Mesenchymal stem cell (in vitro differentiated cells and primary cell): ENCODE measurements around the gene RNF212.
A peak's percentile ranks its signal among the peaks of the same experiment; 100 is the strongest.
"Not testable (repeated sequence)": the region's sequence is repeated elsewhere in the genome, so short reads cannot be mapped to it uniquely, and the experiment has no call there.

Experiments used
- DNase-seq: peaks from one replicate; pipeline ENCODE4 v3.0.0-alpha.2; 2013
- H2AFZ ChIP-seq: one replicate; pipeline ENCODE4 v1.6.1; 2013; ENCODE audit warnings: low read depth, mild to moderate bottlenecking, control low read depth, inconsistent platforms, low read length, moderate library complexity
- H2AK5ac ChIP-seq: 2 replicates; pipeline ENCODE4 v1.6.1; 2013; ENCODE audit warnings: low read length, moderate library complexity, mild to moderate bottlenecking, inconsistent platforms; ENCODE audit not compliant: severe bottlenecking
- H2BK120ac ChIP-seq: one replicate; pipeline ENCODE4 v1.6.1; 2013; ENCODE audit warnings: low read depth, mild to moderate bottlenecking, inconsistent platforms, low read length, moderate library complexity
- H2BK12ac ChIP-seq, 2 experiments: one replicate each; pipeline ENCODE4 v1.6.1; 2013; ENCODE audit warnings: inconsistent platforms in 2 of 2, low read length in 2 of 2, mild to moderate bottlenecking in 2 of 2, moderate library complexity in 2 of 2, control low read depth in 1 of 2
- H2BK15ac ChIP-seq: one replicate; pipeline ENCODE4 v1.6.1; 2013; ENCODE audit warnings: mild to moderate bottlenecking, low read depth, inconsistent platforms; ENCODE audit not compliant: poor library complexity, severe bottlenecking
- H2BK5ac ChIP-seq: 2 replicates; pipeline ENCODE4 v1.6.1; 2013; ENCODE audit warnings: low read depth, mild to moderate bottlenecking, low read length, control low read depth, inconsistent platforms; ENCODE audit not compliant: poor library complexity, severe bottlenecking
- H3K14ac ChIP-seq, 2 experiments: one replicate each; pipeline ENCODE4 v1.6.1; 2013; ENCODE audit warnings: inconsistent platforms in 2 of 2, low read length in 2 of 2, control low read depth in 1 of 2, mild to moderate bottlenecking in 1 of 2, moderate library complexity in 1 of 2
- H3K18ac ChIP-seq, 2 experiments: one replicate each; pipeline ENCODE4 v1.6.1; 2013; ENCODE audit warnings: inconsistent platforms in 2 of 2, low read length in 2 of 2, control low read depth in 1 of 2, low read depth in 1 of 2, mild to moderate bottlenecking in 1 of 2
- H3K23ac ChIP-seq, 2 experiments: one replicate each; pipeline ENCODE4 v1.6.1; 2013; ENCODE audit warnings: inconsistent platforms in 2 of 2, low read length in 2 of 2, mild to moderate bottlenecking in 2 of 2, moderate library complexity in 2 of 2, control low read depth in 1 of 2
- H3K27ac ChIP-seq: 2 replicates; pipeline ENCODE4 v1.5.1; 2013; ENCODE audit warnings: mild to moderate bottlenecking, moderate library complexity, low read length, control low read depth, inconsistent platforms; ENCODE audit not compliant: poor library complexity, severe bottlenecking
- H3K27me3 ChIP-seq, 2 experiments: 2 replicates each; pipeline versions ENCODE4 v1.6.1 to v1.7.0; 2013; ENCODE audit warnings: low read length in 2 of 2, mild to moderate bottlenecking in 2 of 2, moderate library complexity in 2 of 2, control low read depth in 1 of 2, inconsistent platforms in 1 of 2; ENCODE audit not compliant: control insufficient read depth in 1 of 2, insufficient read depth in 1 of 2
- H3K36me3 ChIP-seq, 2 experiments: 2 replicates each; pipeline versions ENCODE4 v1.6.1 to v1.7.0; 2013; ENCODE audit warnings: low read length in 2 of 2, control low read depth in 1 of 2, inconsistent platforms in 1 of 2, low read depth in 1 of 2, mild to moderate bottlenecking in 1 of 2; ENCODE audit not compliant: insufficient read depth in 2 of 2, control insufficient read depth in 1 of 2
- H3K4ac ChIP-seq, 2 experiments: one replicate each; pipeline ENCODE4 v1.6.1; 2013; ENCODE audit warnings: inconsistent platforms in 2 of 2, low read length in 2 of 2, mild to moderate bottlenecking in 2 of 2, moderate library complexity in 2 of 2, control low read depth in 1 of 2, low read depth in 1 of 2
- H3K4me1 ChIP-seq: 2 replicates; pipeline ENCODE4 v1.6.1; 2013; ENCODE audit warnings: low read depth, low read length, control low read depth; ENCODE audit not compliant: control insufficient read depth, insufficient read depth
- H3K4me2 ChIP-seq: 2 replicates; pipeline ENCODE4 v1.6.1; 2013; ENCODE audit warnings: low read length, mild to moderate bottlenecking, inconsistent platforms; ENCODE audit not compliant: poor library complexity, severe bottlenecking
- H3K4me3 ChIP-seq, 2 experiments: 2 replicates each; pipeline versions ENCODE4 v1.5.1 to v1.7.0; 2013; ENCODE audit warnings: low read length in 2 of 2, mild to moderate bottlenecking in 2 of 2, control low read depth in 1 of 2, low read depth in 1 of 2; ENCODE audit not compliant: insufficient read depth in 1 of 2
- H3K79me1 ChIP-seq: replicated peaks from 2 replicates; pipeline ENCODE4 v1.6.1; 2013; ENCODE audit warnings: mild to moderate bottlenecking, control low read depth, low read length, inconsistent platforms; ENCODE audit not compliant: poor library complexity, severe bottlenecking
- H3K9ac ChIP-seq: 2 replicates; pipeline ENCODE4 v1.7.0; 2013; ENCODE audit warnings: mild to moderate bottlenecking, low read length, moderate library complexity
- H3K9me3 ChIP-seq: 2 replicates; pipeline ENCODE4 v1.7.0; 2013; ENCODE audit warnings: mild to moderate bottlenecking, low read length; ENCODE audit not compliant: control insufficient read depth
- H4K8ac ChIP-seq: one replicate; pipeline ENCODE4 v1.6.1; 2013; ENCODE audit warnings: inconsistent platforms, mild to moderate bottlenecking, low read length, moderate library complexity
- H4K91ac ChIP-seq: one replicate; pipeline ENCODE4 v1.6.1; 2013; ENCODE audit warnings: mild to moderate bottlenecking, low read length, inconsistent platforms
- WGBS: methylation state at CpG from one replicate; pipeline ENCODE4 v1.1.7; 2013; ENCODE audit warnings: mixed read lengths; 5-methylcytosine and 5-hydroxymethylcytosine counted together

Gene RNF212

DNA sequence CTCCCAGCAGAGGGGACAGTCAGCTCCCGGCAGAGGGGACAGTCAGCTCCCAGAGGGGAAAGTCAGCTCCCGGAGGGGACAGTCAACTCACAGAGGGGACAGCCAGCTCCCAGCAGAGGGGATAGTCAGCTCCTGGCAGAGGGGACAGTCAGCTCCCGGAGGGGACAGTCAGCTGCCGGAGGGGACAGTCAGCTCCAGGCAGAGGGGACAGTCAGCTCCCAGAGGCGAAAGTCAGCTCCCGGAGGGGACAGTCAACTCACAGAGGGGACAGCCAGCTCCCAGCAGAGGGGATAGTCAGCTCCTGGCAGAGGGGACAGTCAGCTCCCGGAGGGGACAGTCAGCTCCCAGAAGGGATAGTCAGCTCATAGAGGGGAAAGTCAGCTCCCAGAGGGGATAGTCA lies 59.5 kb downstream of the RNF212 start:
- peaks cover 21 to 32% of the 10 kb centered on the region in 2 experiments for H3K27me3 ChIP-seq
- WGBS, result 91% methylated on average over 5 of the region's 7 CpGs
- not testable (repeated sequence) for H3K4me2 ChIP-seq, H4K8ac ChIP-seq, H2BK12ac ChIP-seq, DNase-seq, H4K91ac ChIP-seq, H3K9me3 ChIP-seq, H3K36me3 ChIP-seq, H3K14ac ChIP-seq, H3K4me3 ChIP-seq, H3K79me1 ChIP-seq, H2AFZ ChIP-seq, H2BK15ac ChIP-seq, H2BK5ac ChIP-seq, H2BK120ac ChIP-seq, H2AK5ac ChIP-seq, H3K27ac ChIP-seq, H3K18ac ChIP-seq, H3K4ac ChIP-seq, H3K9ac ChIP-seq, H3K23ac ChIP-seq
- peaks cover 18% of the 10 kb centered on the region for H3K4me1 ChIP-seq

- no peak overlapping the region for H3K14ac ChIP-seq
- no peak overlapping the region for H3K23ac ChIP-seq
- H3K79me1 ChIP-seq, result no peaks in the 10 kb centered on the region
- H3K9me3 ChIP-seq, result no peaks in the 10 kb centered on the region
- no peak overlapping the region for H3K4ac ChIP-seq
- no peaks in the 10 kb centered on the region for H3K36me3 ChIP-seq
- H2BK120ac ChIP-seq, result no peak overlapping the region
- H4K91ac ChIP-seq, result no peak overlapping the region
- H2BK12ac ChIP-seq, result no peak overlapping the region
- peaks cover 16% of the 10 kb centered on the region for H3K4me1 ChIP-seq
- peaks cover 14 to 26% of the 10 kb centered on the region in 2 experiments for H3K27me3 ChIP-seq
- no peak overlapping the region for H2AFZ ChIP-seq
- H3K4me2 ChIP-seq, result no peak overlapping the region
- no peak overlapping the region for H2AK5ac ChIP-seq
- no peak overlapping the region for H2BK5ac ChIP-seq
- no peak overlapping the region for H3K27ac ChIP-seq
- H3K9ac ChIP-seq, result no peak overlapping the region
- no peak overlapping the region for H3K18ac ChIP-seq
- 76% methylated on average over 24 of the region's 24 CpGs for whole genome bisulfite sequencing
- H4K8ac ChIP-seq, result no peak overlapping the region
- no peak overlapping the region for H2BK15ac ChIP-seq
- no peak for DNase-seq
- peak overlapping the region in 1 of 2 experiments; percentile 59 for H3K4me3 ChIP-seq
Observed at GRCh38 chr4:1053080-1053661, 60.2 kb downstream of the RNF212 start.

DNA sequence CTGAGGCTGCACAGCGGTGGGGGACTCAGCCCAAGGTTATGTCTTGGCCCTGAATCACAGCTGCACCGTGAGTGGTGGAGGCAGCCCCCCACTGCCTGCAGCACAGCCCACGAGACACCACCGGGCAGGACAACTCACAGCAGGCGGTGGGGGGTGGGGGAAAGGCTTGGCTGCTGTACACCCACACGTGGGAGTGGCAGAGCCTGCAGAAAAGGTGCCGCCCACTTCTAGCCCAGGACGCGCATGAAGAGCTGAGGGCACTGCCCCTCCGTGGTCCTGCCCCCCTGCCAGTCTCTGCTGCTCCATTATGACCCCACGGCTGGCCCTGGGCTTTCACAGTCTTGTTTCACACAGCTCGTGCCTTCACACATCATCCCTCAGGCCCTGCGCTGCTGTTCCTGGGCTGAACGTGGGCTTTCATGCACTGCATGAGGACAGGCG lies 61.1 kb downstream of the RNF212 start:
- H3K79me1 ChIP-seq, result no peaks in the 10 kb centered on the region
- H2BK5ac ChIP-seq, result no peak overlapping the region
- H3K4me3 ChIP-seq, result no peak overlapping the region
- no peak overlapping the region for H3K9ac ChIP-seq
- H3K9me3 ChIP-seq, result no peaks in the 10 kb centered on the region
- H2AK5ac ChIP-seq, result no peak overlapping the region
- no peak for DNase-seq
- no peak overlapping the region for H3K27ac ChIP-seq
- H3K36me3 ChIP-seq, result no peaks in the 10 kb centered on the region
- no peak overlapping the region for H3K23ac ChIP-seq
- H3K4ac ChIP-seq, result no peak overlapping the region
- no peak overlapping the region for H2BK15ac ChIP-seq
- peaks cover 19% of the 10 kb centered on the region for H3K4me1 ChIP-seq
- H3K18ac ChIP-seq, result no peak overlapping the region
- H3K14ac ChIP-seq, result peak overlapping the region in 1 of 2 experiments; percentile 44
- H2BK120ac ChIP-seq, result no peak overlapping the region
- peaks cover 12 to 25% of the 10 kb centered on the region in 2 experiments for H3K27me3 ChIP-seq
- WGBS, result 77% methylated on average over 15 of the region's 15 CpGs
- no peak overlapping the region for H3K4me2 ChIP-seq
- H2AFZ ChIP-seq, result no peak overlapping the region
- H4K8ac ChIP-seq, result no peak overlapping the region
- H2BK12ac ChIP-seq, result no peak overlapping the region
- H4K91ac ChIP-seq, result no peak overlapping the region

GRCh38 chr4:1051472-1051871 lies 61.9 kb downstream of the RNF212 start:
- Histone ChIP-seq H2BK15ac (no peak overlapping the region), H3K18ac (no peak overlapping the region), H3K4ac (no peak overlapping the region), H3K9ac (no peak overlapping the region), H3K27me3 (peaks cover 12 to 25% of the 10 kb centered on the region in 2 experiments), H2BK12ac (no peak overlapping the region), H4K8ac (no peak overlapping the region), H3K23ac (no peak overlapping the region), H3K4me1 (peaks cover 23% of the 10 kb centered on the region), H3K14ac (no peak overlapping the region), H2AK5ac (no peak overlapping the region), H4K91ac (no peak overlapping the region), H3K4me2 (no peak overlapping the region), H3K36me3 (no peaks in the 10 kb centered on the region), H3K79me1 (no peaks in the 10 kb centered on the region), H3K27ac (no peak overlapping the region), H3K4me3 (no peak overlapping the region), H3K9me3 (no peaks in the 10 kb centered on the region), H2BK5ac (no peak overlapping the region), H2BK120ac (no peak overlapping the region), H2AFZ (no peak overlapping the region)
- 86% methylated on average over 9 of the region's 9 CpGs for WGBS
- DNase-seq, result no peak
